Epithelial cell of proximal tubule (primary cell): ENCODE measurements around the gene ASCC2. TPM values are rescaled to one million over a fixed set of nuclear protein-coding genes. Genes with fewer than 3 reads are reported as not detected.
A peak's percentile ranks its signal among the peaks of the same experiment; 100 is the strongest.

Source experiments
- DNase-seq: peaks from one replicate; pipeline ENCODE4 v3.0.0-alpha.2; 2011; ENCODE audit warnings: low read depth
- H3K4me3 ChIP-seq: 2 replicates; pipeline ENCODE4 v1.5.1; 2011; ENCODE audit warnings: low read depth, mild to moderate bottlenecking, low read length
- CTCF ChIP-seq: conservative IDR thresholded peaks from 2 replicates; pipeline ENCODE4 v1.5.1; 2012; ENCODE audit warnings: low read depth, mild to moderate bottlenecking, low read length
- total RNA-seq: library from RNA; depleted of rRNA; stranded (reverse); fragments of >200 nt; gene quantifications from 2 replicates; pipeline ENCODE4 v1.2.3, GENCODE V29; 2015

The ASCC2 gene
- total RNA-seq, 1 donor from 2014 or later = 24.0 TPM

GRCh38 chr22:29882716-29883044, 44.6 kb upstream of the ASCC2 start:
- peak overlapping the region; percentile 98 for H3K4me3 ChIP-seq
- no peak for TF ChIP-seq CTCF
- DNase-seq = no peak

- DNase-seq = no peak
- H3K4me3 ChIP-seq = no peak overlapping the region
- no peak for TF ChIP-seq CTCF
Measured at GRCh38 chr22:29879753-29880152, 41.7 kb upstream of the ASCC2 start.

- DNase-seq = no peak
- no peak overlapping the region for H3K4me3 ChIP-seq
- no peak for TF ChIP-seq CTCF
Measured at GRCh38 chr22:29877620-29878019, 39.5 kb upstream of the ASCC2 start.

GRCh38 chr22:29873943-29874342, 35.9 kb upstream of the ASCC2 start:
- no peak overlapping the region for H3K4me3 ChIP-seq
- no peak for TF ChIP-seq CTCF
- no peak for DNase-seq

GRCh38 chr22:29872989-29873388, 34.9 kb upstream of the ASCC2 start:
- no peak for TF ChIP-seq CTCF
- DNase-seq = no peak
- H3K4me3 ChIP-seq = no peak overlapping the region

- TF ChIP-seq CTCF = no peak
- no peak overlapping the region for H3K4me3 ChIP-seq
- DNase-seq = no peak
Measured at GRCh38 chr22:29872144-29872893, 34.2 kb upstream of the ASCC2 start.

- H3K4me3 ChIP-seq = no peak overlapping the region
- DNase-seq = no peak
- TF ChIP-seq CTCF = no peak
Measured at GRCh38 chr22:29871684-29872083, 33.6 kb upstream of the ASCC2 start.
